NCI-H345 (cell line): ENCODE measurements around the gene IKZF3.
"Not testable (repeated sequence)": the region's sequence is repeated elsewhere in the genome, so short reads cannot be mapped to it uniquely, and the experiment has no call there.

Experiments
- DNase-seq: peaks from one replicate; lab custom pipeline; 2025; lab: John Stamatoyannopoulos, UW

Gene IKZF3

DNA sequence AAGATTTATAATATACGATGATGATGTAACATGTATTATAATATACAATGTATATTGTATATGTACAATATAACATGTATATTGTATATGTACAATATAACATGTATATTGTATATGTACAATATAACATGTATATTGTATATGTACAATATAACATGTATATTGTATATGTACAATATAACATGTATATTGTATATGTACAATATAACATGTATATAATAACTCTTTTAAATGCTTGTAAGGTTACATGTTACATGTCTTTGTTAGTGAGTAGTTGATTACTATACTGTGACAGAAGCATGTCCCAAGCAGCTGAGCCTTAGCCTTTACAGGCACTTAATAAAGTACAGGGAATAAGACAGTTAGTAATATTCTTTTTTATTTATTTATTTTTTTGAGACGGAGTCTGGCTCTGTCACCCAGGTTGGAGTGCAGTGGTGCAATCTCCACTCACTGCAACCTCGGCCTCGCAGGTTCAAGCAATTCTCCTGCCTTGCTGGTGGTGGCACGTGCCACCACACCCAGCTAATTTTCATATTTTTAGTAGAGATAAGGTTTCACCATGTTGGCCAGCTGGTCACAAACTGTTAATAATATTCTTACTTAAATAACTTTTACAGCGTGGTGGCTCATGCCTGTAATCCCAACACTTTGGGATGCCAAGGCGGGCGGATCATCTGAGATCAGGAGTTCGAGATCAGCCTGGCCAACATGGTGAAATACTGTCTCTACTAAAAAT, 8.0 kb downstream of the IKZF3 start:
- DNase-seq, result not testable (repeated sequence)

DNA sequence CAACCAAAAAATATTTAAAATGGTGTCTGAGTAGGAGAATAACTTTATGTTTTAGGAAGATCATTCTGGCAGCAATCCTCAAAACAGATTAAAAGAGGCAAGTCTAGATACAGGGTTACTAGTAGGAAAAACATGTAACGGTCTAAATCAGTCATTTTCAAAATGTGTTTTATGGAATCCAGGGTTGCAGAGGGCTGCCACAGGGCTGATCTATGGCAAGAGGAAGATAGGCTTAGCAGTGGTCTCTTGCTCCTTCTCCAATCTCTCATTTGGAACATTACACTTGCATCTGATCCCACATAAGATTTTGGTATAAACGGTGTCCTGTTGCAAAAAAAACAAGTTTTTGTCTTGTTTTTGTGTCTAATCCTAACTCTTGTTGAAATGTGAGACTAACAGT, 9.2 kb downstream of the IKZF3 start:
- no peak for DNase-seq

DNA sequence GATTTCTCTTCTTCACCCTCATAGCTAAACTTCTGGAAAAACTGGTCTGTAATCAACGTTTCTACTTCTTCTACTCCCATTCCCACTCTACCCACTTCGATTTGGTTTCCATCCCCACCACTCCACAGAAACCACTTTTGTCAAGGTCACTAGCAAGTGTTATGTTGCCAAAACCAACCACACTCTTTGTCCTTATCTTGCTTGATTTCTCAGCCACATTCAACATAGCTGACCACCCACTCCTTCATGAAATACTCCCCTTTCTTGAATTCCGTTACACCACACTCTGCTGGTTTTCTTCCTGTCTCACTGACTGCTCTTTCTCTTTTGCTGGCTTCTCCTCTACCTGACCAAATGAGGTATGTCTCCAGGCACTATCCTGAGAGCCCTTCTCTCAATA, 11.9 kb downstream of the IKZF3 start:
- DNase-seq, result no peak

DNA sequence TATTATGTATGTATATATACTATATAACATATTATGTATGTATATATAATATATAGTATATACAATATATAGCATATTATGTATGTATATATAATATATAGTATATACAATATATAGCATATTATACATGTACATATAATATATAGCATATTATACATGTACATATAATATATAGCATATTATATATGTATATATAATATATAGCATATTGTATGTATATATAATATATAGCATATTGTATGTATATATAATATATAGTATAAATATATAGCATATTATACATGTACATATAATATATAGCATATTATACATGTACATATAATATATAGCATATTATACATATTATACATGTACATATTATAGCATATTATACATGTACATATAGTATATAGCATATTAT, 13.9 kb downstream of the IKZF3 start:
- not testable (repeated sequence) for DNase-seq

DNA sequence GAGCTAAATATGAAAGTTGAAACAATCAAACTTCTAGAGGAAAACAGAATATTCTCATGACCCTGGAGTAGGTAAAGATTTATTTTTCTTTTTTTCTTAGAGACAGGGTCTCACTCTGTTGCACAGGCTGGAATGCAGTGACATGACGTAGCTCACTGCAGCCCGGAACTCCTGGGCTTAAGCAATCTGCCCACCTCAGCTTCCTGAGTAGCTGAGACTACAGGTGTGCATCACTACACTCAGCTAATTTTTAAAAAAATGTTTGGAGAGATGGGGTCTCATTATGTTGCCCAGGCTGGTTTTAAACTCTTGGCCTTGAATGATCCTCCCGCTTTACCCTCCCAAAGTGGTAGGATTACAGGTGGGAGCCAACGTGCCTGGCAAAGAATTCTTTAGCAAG, 15.5 kb downstream of the IKZF3 start:
- DNase-seq, result no peak

DNA sequence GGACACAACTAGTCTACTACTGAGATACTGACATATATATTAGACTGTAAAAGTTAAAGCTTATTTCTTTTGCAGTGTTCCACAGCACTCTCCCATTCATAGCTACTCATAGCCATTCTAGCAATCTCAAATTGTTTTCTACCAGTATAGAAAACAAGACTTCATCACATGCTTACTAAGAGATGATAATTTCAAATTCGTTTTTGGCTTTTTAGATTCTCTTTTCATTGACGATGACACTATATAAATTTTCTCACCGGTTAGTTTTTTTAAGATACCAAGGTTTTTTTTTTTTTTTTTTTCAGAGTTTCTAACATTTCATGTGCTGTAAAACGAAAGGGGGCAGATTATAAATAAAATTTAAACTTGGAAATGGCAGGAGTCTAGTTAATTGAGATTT, 17.9 kb downstream of the IKZF3 start:
- DNase-seq, result no peak

DNA sequence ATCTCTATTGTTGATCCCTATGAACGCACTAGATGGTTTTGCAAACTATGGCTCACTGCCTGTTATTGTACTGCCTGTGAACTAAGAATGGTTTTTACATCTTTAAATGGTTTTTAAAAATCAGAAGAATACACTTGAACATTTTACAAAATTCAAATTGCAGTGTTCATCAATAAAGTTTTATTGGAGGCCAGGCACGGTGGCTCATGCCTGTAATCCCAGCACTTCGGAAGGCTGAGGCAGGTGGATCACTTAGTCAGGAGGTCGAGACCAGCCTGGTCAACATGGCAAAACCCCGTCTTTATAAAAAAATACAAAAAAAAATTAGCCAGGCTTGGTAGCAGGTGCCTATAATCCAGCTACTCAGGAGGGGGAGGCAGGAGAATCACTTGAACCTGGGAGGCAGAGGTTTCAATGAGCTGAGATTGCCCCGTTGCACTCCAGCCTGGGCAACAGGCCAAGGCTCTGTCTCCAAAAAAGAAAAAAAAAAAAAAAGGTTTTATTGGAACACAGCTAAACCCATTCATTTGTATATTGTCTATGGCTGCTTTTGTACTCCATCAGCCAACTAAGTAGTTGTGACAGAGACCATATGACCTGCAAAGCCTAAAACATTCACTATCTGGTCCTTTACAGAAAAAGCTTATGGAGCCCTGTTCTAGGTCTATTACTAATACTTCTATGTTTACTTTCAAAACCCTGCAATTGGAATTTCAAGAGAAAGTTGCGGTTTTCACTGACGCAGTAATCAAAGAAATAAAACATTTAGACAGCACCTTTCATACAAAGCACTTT, 18.9 kb downstream of the IKZF3 start:
- peak; percentile 55 for DNase-seq

DNA sequence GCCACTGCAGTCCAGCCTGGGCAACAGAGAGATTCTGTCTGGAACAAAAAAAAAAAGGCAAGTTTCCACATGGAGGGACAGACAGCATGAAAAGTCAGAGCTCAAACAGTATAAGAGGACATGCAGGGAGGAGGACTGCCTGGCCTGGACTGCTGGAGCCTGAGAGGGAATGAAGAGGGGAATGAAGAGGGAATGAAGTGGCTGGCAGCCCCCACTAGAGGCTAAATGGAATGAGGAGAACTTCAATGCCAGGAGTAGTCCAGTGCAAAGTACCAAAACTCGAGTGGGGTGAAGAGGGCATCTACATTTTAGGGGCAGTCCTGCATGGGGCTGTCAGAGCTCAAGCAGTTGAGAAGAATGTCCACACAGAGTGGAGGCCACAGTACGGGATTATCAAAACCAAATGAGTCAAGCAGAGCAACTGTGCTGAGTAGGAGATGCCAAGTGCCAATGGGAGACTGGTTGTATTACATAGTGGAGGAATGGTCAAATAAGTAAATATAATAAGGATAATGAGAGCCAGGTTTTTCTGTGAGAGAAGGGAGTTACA, 22.9 kb downstream of the IKZF3 start:
- DNase-seq, result no peak

DNA sequence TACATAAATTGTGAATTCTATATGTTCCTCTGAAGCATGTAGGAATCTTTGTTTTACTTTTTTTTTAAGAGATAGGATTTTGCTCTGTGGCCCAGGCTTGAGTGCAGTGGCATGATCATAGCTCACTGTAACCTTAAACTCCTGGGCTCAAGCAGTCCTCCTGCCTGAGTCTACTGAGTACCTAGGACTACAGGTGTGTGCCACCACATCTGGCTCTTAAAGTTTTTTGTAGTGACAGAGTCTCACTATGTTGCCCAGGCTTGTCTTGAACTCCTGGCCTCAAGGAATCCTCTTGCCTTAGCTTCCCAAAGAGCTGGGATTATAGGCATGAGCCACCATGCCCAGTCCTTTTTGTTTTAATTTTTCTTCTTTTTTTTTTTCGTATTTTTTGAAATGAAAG, 25.3 kb downstream of the IKZF3 start:
- no peak for DNase-seq

DNA sequence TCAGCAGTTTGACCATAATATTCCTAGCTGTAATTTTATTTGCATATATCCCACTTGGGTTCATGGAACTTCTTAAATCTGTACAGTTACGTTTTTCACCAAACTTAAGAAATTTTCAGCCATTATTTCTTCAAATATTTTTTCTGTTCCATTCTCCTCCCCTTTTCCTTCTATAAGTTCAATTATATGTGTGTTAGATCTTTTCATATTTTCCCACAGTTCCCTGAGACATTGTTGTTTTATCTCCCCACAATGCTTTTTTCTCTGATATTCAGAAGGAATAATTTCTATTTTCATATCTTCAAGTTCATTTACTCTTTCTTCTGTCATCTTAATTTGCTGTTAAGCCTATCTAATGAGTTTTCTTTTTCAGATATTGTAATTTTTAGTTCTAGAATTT, 26.1 kb downstream of the IKZF3 start:
- no peak for DNase-seq

DNA sequence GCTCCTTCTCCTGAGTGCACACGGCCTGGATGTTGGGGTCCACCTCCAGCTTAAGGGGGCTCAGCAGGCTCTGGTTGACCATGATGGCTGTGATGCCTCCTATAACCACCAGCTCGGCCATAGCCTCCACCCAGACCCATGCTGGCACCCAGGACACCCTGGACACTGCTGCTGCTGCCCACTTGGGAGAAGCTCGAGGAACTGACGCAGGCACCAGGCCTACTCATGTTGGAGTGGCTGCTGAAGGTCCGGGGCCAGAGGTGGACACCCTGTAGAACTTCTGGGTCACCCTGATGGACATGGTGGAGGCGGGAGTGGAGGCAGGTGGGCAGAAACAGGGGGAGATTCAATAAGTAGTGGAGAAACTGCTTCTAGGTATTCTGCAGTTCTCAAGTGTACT, 28.0 kb downstream of the IKZF3 start:
- DNase-seq, result no peak

DNA sequence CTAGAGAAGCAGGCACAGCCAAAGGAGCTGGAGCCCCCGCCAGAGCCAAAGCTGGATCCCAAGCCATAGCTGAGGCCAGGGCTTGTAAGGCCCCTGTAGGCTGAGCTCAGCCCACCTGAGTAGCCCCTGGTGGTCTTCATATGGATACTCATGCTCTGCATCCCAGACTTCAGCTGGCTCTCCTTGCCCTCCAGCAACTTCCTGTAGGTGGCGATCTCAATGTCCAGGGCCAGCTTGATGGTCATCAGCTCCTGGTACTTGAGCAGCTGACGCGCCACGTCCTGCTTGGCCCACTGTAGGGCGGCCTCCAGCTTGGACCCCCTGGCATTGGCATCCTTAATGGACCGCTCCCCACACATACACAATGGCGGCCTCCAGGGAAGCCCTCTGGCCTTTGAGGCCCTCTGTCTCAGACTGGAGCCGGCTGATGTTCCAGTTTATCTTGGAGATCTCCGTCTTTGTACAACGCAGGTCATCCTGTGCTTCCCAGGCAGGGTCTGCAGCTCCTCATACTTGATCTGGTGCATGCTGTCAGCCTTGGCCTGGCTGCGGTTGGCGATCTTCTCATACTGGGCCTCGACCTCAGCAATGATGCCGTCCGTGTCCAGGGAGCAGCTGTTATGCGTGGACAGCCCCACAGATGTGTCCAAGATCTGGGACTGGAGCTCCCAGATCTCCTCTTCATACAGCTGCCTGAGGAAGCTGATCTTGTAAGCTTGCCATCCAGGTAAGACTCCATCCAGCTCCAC, 28.9 kb downstream of the IKZF3 start:
- DNase-seq, result no peak

DNA sequence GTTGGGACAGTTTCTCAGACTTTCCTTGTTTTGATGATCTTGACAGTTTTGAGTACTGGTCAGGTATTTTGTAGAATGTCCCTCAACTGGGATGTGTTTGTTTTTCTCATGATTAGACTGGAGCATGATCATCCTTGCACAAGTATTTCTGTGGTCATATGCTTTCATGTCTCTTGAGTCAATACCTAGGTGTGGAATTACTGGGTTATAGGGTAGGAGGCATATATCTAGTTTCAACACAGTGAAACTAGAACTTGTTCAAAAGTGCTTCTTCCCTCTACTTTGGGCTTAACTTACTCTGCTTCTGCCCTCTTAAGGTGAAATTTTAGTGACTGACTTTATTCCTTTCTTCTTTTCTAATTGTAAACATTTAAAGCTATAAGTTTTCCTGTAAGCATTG, 30.1 kb downstream of the IKZF3 start:
- DNase-seq, result no peak

DNA sequence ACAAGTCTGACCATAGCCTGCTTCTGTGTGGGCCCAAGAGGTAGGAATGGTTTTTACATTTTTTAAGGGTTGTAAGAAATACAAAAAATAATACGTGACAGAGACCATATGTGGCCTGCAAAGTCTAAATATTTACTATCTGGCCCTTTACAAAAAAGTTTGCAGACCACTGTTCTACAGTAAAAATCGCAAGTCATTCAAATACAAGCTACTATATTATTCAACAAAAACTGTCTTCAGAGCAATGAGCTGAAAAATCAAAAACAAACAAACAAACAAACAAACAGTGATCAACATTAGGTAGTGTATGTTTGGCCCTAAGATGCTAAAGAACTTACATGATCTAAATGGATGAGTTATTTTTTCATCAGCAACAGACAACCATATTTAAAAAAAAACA, 32.5 kb downstream of the IKZF3 start:
- DNase-seq, result no peak

DNA sequence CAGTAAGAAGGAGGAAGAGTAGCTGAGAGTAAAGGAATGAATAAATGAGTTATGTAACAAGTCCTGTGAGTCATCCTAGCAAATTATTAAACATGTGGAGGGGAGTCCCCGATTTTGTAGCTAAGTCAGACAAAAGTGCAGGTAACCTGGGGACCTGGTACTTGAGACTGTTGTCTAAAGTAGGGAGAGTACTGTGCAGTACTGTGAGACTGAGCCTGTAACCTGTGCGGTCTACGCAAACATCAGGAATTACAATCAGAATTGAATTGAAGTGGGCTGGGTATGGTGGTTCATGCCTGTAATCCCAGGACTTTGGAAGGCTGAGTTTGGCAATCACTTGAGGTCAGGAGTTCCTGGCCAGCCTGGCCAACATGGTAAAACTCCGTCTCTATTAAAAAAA, 35.7 kb downstream of the IKZF3 start:
- DNase-seq, result no peak

DNA sequence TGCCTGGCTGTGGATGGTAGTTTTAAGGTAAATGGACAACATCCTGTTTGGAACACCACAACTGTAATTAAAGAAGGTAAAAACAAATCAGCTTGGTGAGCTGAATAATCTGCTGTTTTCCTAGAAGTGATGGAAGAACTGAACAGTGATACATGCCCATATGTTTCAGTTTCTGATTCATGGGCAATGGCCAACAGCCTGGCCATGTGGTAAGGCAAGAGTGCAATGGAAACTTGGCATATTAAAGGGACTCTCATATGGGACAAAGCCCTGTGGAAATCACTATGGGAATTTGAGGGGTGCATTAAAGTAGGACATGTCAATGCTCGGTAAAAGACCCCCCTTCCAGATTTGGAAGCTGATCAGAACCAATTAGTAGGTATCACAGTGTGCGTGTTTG, 37.8 kb downstream of the IKZF3 start:
- DNase-seq, result no peak

DNA sequence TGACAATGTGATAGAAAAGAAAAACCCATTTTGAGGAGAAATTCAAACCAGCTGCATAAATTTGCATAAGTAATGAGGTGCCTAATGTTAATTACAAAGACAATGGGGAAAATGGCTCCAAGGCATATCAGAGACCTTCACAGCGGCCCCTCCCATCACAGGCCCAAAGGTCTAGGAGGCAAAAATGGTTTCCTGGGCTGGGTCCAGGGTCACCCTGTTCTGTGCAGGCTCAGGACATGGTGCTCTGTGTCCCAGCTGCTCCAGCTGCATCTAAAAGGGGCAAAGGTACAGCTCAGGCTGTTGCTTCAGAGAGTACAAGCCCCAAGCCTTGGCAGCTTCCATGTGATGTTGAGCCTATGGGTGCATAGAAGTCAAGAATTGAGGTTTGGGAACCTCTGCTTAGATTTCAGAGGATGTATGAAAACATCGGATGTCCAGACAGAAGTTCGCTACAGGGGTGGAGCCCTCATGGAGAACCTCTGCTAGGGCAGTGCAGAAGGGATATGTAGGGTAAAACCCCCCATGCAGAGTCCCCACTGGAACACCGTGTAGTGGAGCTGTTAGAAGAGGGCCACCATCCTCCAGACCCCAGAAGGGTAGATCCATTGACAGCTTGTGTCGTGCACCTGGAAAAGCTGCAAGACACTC, 40.6 kb downstream of the IKZF3 start:
- no peak for DNase-seq

DNA sequence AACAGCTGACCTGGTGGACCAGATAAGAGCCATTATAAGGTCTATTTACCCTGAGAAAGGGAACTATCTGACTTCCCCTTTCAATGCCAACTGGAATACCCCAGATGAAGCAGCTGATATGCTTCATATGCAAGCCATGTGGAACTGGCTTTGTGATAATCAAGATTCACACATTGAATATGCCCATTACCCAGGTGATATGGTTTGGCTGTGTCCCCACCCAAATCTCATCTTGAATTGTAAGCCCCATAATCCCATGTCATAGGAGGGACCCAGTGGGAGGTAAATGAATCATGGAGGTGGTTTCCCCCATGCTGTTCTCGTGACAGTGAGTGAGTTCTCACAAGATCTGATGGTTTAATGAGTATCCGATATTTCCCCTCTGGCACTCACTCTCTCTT, 42.1 kb downstream of the IKZF3 start:
- no peak for DNase-seq

DNA sequence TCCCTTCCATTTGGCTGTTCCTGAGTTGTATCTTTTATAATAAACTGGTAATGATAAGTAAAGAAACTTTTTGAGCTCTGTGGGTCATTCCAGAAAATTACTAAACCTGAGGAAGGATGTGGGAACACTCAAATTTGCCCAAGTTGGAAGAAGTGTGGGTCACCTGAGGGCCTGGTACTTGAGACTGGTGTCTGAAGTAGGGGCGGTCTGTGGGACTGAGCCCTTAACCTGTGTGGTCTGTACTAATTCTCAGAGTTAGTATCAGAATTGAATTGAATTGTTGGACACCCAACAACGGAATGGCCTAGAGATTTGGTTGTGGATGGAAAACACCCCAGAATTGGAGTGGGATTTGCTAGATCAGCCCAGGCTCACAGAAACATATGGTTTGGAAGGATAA, 43.1 kb downstream of the IKZF3 start:
- no peak for DNase-seq

DNA sequence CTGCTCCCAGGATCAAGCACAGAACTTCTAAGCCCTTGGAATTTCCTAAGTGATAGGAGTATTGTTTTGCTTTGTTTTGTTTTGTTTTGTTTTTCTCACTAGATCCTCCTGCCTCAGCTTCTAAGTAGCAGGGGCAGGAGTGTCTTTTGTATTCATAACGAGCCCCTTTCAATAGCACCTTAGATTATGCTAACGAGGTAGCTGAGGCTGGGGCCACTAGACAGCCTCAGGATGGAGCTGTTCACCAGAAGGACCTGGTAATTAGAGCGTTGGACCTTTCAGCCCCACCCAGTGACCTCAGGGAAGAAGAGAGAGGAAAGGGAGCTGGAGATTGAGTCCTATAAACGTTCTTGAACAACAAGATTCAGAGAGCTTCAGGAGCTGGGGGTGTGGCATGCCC, 43.6 kb downstream of the IKZF3 start:
- no peak for DNase-seq

DNA sequence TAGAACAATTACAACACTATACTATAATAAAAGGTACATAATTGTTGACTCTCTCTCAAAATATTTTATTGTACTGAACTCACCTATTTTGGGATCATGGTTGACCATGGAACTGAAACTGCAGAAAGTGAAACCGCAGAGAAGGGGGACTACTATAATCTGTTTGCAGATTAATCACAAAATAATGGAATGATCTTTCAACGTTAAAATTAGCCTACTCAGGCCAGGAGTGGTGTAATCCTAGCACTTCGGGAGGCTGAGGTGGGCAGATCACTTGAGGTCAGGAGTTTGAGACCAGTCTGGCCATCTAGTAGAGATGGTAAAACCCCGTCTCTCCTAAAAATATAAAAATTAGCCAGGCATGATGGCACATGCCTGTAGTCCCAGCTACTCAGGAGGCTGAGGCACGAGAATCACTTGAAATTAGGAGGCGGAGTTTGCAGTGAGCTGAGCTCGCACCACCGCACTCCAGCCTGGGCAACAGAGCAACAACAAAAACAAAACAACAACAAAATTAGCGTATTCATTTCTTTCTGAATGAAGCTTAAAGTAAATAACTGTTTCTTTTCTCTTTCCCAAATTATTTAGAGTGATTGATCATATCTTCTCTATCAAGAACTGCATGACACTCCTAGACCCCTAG, 45.6 kb downstream of the IKZF3 start:
- no peak for DNase-seq

DNA sequence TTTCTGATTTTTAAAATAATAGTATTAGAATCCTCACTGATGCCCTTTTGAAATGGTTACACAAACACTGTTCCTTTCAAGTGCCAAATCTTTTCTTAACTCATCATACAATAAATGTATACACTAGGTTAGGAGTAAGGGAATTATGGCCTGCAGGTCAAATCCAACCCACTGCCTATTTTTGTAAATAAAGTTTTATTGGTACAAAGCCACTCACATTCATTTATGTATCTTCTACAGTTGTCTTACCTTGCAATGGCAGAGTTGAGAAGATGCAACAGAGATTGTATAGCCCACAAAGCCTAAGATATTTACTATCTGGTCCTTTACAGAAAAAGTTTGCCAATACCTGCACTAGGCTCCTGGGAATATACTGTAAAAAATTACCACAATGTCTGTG, 47.8 kb downstream of the IKZF3 start:
- DNase-seq, result no peak
